Fibroblast of peridontal ligament (primary cell): ENCODE data around the gene FOSL1.

Source experiments
- DNase-seq: peaks from one replicate; pipeline ENCODE4 v3.0.0-alpha.2; 2010; ENCODE audit errors: extremely low read depth

The FOSL1 gene

DNA sequence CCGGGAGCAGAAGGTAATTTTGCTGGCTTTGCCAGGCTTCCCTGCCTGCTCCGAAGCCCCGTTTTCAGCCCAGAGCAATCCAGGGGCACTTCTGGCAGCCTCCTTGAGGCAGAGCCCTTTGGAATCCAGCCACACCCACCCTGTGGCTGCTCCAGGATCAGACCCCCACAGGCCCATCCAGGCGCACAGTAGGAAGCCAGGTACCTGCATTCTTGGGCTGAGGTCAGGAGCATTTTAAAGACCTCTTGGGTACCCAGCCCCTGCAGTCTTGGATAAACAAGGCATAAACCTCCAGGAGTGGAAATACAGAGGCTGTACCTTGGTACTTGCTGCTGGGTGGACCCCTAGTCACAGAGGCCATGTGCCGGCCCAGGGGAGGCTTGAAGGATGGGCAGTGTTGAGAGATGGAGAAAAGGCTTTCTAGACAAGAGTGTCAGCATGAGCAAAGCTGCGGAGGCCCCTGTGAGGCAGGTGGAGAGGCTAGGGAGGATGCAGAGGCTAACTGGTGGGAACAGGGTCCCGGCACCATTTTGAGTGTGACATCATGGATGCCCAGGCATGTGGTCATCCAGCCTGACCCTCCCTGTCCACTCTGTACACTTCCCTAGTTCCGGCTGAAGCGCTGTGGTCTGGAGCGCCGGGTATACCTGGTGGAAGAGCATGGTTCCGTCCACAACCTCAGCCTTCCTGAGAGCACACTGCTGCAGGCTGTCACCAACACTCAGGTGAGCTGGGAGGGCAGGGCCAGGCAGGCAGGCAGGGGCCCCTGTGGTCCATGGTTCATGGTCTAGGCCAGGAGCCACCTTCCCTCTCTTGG, 36.1 kb downstream of the FOSL1 start:
- no peak for DNase-seq

DNA sequence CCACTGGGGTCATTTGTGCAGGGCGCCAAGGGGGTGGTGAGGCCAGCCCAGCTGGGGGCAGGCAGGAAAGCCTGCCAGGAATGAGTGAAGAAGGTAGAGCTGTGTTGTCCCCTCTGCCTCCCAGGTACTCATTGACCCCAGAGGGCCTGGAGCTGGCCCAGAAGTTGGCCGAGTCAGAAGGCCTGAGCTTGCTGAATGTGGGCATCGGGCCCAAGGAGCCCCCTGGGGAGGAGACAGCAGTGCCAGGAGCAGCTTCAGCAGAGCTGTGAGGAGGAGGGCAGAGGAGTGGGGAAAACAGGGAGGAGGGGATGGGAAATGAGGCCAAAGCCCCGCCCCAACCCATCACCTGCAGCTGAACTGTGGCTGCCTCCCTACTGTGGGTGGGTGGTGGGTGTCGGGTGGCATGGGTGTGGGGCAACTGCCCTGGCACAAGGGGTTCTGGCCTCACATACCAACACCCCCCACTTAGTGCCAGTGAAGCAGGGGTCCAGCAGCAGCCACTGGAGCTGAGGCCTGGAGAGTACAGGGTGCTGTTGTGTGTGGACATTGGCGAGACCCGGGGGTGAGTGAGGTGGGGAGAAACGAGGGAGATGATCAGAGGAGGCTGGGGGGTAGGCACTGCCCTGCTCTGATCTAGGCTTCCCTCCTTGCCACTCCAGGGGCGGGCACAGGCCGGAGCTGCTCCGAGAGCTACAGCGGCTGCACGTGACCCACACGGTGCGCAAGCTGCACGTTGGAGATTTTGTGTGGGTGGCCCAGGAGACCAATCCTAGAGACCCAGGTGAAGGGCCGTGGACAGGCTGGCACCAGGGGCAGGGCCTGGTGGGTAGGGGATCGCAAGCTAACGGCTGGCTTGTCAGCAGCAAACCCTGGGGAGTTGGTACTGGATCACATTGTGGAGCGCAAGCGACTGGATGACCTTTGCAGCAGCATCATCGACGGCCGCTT, 37.0 kb downstream of the FOSL1 start:
- no peak for DNase-seq

DNA sequence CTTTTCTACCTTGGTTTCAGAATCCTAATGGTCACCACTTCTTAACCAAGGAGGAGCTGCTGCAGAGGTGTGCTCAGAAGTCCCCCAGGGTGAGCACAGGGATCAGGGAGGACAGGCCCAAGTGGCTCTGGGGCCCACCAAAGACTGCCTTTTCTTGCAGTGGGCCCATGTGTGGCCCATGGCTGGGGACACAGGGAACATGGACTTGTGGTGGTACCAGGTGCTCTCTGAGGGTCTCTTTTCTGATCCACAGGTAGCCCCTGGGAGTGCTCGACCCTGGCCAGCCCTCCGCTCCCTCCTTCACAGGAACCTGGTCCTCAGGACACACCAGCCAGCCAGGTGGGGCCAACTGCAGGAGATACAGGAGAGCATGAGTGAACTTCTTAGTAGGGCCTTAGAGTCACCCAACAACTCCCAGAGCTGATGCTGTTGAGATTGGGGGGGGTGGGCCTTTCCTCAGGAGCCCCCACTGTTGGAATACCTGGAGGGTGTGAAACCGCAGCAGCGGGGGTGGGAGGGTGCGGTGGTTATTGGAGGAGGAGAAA, 37.9 kb downstream of the FOSL1 start:
- DNase-seq = no peak

DNA sequence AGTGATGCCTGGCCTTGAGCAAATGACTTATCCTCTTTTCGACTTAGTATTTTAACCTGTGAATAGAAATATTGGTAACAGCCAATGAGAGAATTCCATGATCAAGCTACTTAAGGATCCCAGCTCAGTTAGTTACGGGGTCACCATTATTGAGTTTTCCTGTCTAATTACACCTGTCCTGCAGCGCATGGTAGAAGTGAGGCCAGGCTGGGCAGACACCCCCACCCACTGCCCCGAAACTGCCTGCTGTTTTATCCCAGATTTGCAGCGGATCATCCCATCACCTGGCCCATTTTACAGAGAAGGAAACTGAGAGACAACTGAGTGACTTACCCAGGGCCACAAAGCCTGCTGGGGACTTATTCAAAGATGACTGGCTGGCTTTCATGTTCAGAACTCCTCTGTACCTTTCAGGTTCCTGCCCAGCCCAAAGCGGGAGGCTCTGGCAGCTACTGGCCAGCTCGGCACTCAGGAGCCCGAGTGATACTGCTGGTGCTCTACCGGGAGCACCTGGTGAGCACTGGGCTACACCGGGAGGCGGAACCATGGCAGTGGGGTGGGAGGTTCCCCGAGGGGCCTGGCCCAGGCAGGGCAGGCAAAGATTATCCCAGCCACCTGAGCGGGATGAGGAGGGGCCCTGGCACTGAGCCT, 38.5 kb downstream of the FOSL1 start:
- DNase-seq = no peak

DNA sequence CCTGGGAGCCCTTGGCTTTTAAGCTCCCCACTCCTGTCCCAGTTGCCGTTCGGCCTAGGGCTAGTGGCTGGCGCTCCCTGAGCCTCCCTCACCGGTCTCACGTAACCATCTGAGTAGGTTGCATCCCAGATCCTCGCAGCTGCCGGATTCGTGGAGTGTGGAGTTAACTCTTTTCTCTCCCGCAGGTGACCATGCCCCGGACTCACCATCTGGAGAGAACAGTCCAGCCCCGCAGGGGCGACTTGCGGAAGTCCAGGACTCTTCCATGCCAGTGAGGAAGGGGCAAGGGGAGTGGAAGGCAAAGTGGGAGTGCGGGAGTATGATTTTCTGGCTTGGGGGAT, 39.1 kb downstream of the FOSL1 start:
- no peak for DNase-seq

DNA sequence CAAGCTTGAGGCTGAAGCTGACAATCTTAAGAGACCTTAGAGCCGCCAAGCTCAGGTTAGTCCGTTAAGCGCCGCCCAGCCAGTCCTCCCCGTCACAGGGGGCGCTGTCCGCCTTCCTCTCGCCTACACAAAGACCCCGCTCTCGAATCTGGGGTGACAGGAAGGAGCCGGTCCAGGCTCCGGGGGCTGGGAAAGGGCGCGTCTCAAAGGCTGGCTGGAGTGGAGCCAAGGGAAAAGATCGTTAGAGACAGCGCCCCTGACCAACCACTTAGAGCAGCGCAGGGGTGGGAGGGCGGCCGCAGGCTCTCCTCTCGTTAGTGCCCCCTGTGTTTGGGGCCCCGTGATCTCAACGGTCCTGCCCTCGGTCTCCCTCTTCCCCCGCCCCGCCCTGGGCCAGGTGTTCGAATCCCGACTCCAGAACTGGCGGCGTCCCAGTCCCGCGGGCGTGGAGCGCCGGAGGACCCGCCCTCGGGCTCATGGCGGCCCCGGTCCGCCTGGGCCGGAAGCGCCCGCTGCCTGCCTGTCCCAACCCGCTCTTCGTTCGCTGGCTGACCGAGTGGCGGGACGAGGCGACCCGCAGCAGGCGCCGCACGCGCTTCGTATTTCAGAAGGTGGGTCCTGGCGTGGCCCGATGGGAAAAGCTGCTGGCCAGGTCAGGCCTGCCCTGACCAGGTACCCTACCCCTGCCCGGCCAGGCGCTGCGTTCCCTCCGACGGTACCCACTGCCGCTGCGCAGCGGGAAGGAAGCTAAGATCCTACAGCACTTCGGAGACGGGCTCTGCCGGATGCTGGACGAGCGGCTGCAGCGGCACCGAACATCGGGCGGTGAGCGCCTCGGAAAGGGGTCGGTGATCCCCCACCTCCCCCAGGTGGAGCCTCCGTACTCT, 39.7 kb downstream of the FOSL1 start, which contains the start of gene MUS81:
Gene MUS81 (plus strand): TSS at position 156 of the 887 bp plus-strand sequence. CDS start 321 bp downstream, at position 477.
- peak; percentile 97 for DNase-seq

DNA sequence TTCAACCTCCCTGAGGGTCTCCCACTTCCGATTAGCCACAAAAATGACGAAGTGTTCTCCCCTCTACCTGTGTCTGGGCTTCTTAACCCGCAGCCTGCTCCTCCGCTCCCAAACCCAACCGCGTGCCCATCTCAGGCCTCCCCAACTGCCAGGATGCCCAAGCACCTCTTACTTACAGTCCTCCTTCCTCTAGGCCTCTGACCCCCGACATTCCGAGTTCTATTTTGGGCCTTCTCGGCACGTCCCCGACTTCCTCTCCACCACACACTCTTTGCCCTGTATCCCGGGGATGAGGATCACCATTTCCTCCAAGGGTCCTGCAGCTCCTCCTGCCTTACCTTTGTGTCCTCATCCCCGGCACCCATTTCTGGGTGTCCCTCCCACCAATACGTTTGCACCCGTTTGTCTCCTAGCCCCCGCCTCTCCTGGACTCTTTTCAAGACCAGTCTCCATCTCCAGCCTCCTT, 40.3 kb downstream of the FOSL1 start:
- DNase-seq = no peak

DNA sequence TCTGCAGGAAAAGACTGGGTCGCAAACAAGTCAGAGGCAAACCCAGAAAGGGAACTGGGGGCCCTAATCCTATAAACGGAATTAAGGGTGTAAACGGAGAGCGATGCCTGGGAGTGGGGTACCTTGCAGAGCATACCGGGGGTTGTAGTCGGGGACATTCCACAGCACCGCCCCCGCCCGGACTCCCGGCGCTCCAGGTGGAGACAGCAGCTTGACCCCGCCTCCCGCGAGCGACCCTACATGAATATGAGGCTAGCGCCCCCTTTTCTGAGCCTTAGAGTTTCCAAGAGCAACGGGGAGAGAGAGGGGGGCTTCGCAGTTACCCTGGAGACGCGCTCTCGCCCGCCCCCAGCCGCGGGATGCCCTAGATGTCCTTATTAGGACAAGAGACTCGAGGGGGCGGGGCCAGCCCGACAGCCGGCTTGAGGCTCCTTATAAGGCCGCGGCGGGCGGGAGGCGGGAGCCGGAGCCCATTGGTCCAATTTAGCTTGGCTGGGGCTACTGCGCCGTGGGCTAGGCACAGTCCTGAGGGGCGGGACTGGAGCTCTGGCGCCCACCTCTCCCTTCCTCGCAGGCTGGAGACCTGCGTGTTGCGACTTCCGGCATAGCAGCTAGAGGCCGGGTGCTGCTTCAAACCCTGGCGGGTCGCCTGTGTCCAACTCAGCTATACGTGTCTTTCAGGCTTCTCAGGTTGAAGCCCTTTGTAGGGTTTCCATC, 40.9 kb downstream of the FOSL1 start:
- peak; percentile 97 for DNase-seq

DNA sequence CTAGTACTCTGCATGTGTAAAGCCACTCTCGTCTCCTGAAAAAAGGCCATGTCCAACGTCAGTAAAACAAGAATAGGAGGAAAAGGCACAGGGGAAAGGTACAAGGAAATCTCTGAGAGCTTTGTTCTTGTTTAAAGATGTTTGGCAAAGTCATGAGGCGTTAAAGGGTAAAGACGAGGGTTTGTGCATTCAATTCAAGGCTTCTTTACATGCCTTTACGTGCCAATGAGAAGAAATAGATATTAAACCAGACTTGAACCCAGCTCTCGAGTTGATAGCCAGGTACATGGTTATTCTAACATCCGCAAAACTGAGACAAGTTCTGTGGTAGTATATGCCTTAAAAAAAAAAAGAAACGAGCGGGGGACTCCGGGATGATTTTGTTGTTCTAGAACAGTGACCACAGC, 41.5 kb downstream of the FOSL1 start:
- DNase-seq = no peak

DNA sequence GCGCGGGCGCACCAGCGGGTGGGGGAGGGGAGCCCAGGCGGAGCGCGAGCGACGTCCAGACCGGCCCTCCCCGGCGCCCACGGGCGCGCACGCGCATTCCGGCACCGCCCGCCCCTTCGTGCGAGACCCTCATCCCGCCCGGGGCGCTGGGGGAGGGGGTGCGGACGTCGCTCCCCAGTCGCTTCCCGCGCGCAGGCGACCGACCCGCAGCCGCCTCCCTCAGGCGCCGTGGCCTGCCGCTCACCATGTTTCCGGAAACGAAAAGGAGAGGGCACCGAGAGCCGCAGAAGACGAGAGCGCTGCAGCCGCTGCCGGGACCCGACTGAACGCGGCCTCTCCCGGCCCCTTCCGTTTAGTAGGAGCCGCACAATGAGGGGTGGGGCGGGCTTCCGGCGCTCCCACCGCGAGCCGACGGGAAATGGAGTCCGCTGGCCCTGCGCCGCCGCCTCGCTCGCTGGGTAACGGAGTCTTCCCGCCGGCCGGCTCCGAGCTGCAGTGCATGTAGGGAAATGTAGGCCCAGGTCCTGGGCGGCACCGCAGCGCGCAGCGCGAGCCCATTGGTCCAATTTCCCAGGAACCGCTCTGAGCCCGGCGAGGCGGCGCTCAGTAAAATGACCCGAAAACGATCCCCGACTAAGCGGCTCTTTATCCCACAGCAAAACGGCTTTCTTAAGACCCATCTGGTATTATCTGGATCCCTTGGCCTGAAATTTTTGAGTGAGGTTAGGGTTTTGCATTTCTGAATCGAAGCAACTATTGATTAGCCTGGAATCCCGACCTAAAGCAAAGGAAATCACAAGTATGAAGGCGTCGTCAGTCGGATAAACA, 42.1 kb downstream of the FOSL1 start, which contains the start of gene CFL1:
Gene CFL1 (minus strand): TSS at position 328 of the 828 bp plus-strand sequence. CDS start 81 bp downstream, at position 247.
- peak; percentile 94 for DNase-seq

DNA sequence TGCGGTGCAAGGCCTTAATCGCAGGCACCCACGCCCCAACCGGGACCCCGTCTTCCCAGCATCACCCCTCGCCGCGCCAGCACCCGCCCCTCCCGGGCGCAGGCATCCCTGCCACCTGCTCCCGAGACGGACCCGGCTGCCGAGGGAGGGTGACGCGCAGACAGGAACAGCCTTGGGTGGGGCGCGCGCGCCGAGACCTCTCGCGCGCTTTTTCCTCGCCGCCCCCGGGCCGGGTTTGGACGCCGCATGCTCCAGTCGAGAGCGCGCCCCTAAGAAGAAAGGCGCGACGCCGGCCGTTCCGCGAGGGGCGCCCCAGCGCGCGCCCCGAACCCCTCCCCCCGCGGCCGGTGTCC, 42.7 kb downstream of the FOSL1 start:
- DNase-seq = no peak

DNA sequence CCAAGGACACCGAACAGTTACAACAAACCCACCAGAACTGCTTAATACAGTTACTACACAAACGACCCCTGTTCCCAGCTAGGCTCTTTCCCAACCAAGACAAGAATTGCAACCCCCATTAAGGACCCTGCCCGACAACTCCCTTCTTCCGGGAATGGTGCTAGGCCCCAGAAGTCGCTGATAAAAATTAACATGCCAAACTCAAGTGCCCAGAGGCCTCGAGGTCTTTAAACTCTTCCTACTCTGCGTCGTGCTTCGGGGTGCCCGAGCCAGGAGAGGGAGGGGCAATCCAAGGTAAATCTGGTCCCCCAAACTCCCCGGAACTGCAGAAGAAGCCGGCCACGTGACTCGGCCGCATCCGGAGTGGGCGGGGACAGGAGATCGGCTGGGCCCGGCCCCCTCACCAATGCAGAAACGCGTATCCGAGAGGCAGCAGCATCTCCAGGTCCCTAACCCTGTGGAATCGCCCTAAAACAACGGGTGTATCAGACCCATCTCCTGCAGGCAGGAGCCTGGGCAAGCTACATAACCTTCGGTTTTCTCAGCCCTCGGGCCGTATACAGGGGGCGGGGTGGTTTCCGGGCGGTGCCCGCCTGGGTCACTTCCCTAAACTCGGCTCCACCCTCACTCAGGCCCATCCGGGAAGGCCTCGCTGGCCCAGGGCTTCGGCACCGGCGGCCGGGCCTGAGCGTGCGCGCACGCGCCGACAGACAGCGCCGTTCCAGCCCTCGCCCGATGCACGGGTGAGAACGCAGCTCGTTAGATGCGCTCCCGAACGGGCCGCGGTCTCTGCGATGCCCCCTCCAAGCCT, 43.3 kb downstream of the FOSL1 start:
- DNase-seq = peak; percentile 51

DNA sequence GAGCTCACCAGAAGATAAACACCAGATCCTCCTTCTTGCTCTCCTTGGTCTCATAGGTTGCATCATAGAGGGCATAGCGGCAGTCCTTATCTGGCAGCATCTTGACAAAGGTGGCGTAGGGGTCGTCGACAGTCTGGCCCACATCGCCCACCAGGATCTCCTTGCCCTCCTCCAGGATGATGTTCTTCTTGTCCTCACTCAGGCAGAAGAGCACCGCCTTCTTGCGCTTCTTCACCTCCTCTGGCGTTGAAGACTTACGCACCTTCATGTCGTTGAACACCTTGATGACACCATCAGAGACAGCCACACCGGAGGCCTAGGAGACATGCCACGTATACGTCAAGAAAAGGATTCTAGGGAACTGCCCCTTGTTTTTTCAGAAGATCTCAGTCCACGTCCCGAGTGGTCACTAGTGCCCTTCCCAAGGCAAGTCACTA, 44.2 kb downstream of the FOSL1 start:
- DNase-seq = no peak

DNA sequence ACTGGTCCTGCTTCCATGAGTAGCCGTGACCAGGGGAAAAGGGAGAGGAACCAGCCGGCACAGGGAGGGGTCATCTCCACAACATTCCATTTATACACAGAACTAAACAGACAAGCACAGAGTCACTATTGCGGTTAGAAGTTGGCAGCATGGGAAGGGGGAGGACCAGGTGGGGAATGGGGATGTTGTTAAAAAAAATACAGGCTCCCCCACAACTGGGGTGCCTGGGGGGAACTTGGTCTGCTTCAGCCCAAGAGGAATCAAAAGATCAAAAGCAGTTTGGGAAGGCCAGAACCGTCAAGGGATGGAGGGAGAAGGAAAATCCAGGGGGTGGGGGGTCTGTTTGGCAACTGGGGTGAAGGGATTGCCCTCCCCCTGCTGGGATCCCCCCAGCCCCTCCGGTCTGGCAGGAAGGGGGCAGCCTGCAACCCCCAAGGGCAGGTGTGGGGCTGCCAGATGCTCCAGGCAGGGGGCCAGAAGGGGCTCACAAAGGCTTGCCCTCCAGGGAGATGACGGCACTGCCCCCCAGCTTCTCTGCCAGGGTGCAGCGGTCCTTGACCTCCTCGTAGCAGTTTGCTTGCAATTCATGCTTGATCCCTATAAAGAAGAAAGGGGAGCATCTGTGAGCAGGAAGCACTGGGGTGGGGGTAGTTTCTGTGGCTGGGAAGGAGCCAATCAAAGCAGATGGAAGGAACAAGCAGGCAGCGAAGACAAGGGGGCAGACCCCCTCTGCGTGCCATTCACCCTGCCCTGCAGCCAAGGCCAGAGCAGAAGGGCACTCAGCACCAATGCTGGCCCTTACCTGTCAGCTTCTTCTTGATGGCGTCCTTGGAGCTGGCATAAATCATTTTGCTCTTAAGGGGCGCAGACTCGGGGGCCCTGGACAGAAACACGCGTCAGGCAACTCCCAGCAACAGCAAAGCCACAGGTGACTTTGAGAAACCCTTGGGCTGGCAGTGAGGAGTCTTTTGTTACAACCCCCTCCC, 45.0 kb downstream of the FOSL1 start:
- no peak for DNase-seq

DNA sequence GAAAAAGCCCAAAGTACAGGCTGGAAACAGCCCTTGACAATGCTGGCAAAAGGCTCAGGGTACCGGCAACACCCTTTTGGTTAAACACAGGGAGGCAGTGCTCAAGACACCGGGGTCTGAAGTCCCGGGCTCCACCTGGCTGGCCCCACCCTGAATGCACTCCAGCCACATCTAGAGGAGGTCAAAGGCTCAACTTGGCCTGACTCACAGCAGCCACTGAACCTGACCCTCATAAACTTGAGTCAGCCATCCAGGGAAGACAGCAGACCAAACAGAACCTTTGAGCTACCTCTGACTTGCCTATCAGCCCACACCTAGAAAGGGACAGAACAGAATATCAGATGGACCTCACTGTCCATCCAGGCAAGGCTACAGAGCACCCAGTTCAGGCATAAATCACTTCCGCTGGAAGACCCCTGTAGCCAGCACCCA, 46.0 kb downstream of the FOSL1 start:
- no peak for DNase-seq

DNA sequence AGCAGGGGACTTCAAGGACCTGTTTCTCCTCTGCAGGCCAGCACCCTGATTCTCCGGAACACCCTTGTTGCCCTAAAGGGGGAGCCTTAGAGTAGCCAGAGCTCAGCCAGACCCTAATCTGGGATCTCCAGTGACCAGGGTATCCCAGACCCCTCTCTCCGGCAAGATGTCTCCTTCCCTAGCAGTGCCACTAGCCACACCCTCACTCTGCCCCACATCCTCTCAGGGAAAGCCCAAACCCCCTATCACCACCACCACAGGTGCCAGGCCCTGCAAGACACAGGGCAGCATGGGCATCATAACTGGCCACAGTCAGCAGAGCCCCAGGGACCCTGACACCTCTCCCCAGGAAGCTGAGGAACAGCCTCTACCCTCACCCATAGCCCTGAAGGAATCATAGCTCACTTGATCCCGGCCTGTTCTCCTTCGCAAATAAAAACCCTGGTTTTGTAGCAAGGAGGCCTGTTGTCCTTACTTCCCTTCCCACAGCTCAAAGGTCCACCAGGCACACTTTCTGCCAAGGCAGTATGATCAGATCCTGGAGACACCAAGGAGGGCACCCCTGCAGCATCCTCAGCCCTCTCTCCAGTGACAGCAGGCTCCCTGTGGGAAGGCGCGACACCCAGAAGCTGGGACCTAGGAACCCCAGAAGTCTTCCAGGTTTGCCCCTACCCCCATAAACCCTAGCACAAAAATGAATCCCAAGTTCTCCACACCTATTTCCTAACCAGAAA, 46.8 kb downstream of the FOSL1 start:
- DNase-seq = no peak
